ENCODE data around the gene DUSP22. TPM values are rescaled to one million over a fixed set of nuclear protein-coding genes. Genes with fewer than 3 reads are reported as not detected.

Gene DUSP22
- total RNA-seq, 1 experiment from 2014 or later, result 34.8 TPM

DNA sequence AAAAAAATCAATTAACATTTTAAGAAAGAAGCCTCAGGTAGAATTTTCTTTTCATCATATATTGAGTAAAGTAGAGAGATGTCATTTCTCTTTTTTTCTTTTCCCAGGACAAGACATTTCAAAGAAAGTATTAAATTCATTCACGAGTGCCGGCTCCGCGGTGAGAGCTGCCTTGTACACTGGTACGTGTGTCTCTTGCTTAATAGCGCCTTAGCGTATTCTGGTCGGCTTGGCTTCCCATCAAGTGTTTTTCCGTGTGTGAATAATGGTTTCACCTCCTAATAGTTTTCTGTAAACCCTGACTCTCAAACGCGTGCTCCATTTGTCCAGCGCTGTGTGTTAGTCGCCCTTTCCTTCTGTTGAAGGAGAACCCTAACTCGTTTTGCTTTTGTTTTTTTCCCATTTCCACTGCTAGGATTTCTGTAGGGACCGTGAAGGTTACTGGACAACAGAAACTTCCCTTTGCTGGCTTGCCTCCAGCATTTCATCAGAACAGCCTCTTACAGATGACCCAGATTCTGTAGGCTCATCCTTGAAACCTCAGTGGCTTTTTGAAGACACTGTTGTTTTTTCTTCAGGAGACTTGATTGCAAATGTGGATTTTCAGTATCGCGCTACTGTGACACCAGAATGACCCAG lies 53.6 kb downstream of the DUSP22 start:
- no peak overlapping the region for H3K4me3 ChIP-seq (ENCODE audit: low read depth in 2 of 2, low read length in 2 of 2)
- ATAC-seq (no peak), DNase-seq (ENCODE audit: low read depth, low spot score) (no peak)
- H3K9me3 ChIP-seq (ENCODE audit: control insufficient read depth, insufficient read depth, low read depth, low read length), result no peaks in the 10 kb centered on the region
- TF ChIP-seq POLR2AphosphoS5 (IDR thresholded peaks at IDR 0.05; ENCODE audit: low read depth, low read length), result no peak
- TF ChIP-seq SIN3A (IDR thresholded peaks at IDR 0.05; ENCODE audit: borderline replicate concordance, insufficient read depth, low read depth, low read length), result no peak
- no peak for TF ChIP-seq CTCF (IDR thresholded peaks at IDR 0.05)
- TF ChIP-seq, protein P1, sequence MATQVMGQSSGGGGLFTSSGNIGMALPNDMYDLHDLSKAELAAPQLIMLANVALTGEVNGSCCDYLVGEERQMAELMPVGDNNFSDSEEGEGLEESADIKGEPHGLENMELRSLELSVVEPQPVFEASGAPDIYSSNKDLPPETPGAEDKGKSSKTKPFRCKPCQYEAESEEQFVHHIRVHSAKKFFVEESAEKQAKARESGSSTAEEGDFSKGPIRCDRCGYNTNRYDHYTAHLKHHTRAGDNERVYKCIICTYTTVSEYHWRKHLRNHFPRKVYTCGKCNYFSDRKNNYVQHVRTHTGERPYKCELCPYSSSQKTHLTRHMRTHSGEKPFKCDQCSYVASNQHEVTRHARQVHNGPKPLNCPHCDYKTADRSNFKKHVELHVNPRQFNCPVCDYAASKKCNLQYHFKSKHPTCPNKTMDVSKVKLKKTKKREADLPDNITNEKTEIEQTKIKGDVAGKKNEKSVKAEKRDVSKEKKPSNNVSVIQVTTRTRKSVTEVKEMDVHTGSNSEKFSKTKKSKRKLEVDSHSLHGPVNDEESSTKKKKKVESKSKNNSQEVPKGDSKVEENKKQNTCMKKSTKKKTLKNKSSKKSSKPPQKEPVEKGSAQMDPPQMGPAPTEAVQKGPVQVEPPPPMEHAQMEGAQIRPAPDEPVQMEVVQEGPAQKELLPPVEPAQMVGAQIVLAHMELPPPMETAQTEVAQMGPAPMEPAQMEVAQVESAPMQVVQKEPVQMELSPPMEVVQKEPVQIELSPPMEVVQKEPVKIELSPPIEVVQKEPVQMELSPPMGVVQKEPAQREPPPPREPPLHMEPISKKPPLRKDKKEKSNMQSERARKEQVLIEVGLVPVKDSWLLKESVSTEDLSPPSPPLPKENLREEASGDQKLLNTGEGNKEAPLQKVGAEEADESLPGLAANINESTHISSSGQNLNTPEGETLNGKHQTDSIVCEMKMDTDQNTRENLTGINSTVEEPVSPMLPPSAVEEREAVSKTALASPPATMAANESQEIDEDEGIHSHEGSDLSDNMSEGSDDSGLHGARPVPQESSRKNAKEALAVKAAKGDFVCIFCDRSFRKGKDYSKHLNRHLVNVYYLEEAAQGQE (IDR thresholded peaks at IDR 0.05; ENCODE audit: insufficient read depth in 1 of 2, low read depth in 2 of 2, low read length in 1 of 2), result no peak
- no peak for TF ChIP-seq TCF7L2 (IDR thresholded peaks at IDR 0.05; ENCODE audit: low read depth, low read length)
- ChIA-PET CTCF (no interaction called here), POLR2A (no interaction called here)
- BruUV-seq (replicated peaks), result no TSS peak
- in situ Hi-C loops (cut with HindIII; ENCODE audit: low pct_unique_long_range_greater_than_20kb, low sequenced_read_pairs) (no loop called here), intact Hi-C loops (cut with micrococcal nuclease; ENCODE audit: unreplicated experiment) (no loop called here)
- no peak overlapping the region for H3K27ac ChIP-seq (ENCODE audit: low read length)
- peaks cover 4% of the 10 kb centered on the region; the same call in 1 of the 2 replicates for H3K36me3 ChIP-seq (ENCODE audit: control insufficient read depth, insufficient read depth, low read length)
- H3K27me3 ChIP-seq (ENCODE audit: control insufficient read depth, insufficient read depth, low read length), result no peaks in the 10 kb centered on the region
- H3K4me1 ChIP-seq (ENCODE audit: control insufficient read depth, insufficient read depth, low read length), result no peaks in the 10 kb centered on the region

DNA sequence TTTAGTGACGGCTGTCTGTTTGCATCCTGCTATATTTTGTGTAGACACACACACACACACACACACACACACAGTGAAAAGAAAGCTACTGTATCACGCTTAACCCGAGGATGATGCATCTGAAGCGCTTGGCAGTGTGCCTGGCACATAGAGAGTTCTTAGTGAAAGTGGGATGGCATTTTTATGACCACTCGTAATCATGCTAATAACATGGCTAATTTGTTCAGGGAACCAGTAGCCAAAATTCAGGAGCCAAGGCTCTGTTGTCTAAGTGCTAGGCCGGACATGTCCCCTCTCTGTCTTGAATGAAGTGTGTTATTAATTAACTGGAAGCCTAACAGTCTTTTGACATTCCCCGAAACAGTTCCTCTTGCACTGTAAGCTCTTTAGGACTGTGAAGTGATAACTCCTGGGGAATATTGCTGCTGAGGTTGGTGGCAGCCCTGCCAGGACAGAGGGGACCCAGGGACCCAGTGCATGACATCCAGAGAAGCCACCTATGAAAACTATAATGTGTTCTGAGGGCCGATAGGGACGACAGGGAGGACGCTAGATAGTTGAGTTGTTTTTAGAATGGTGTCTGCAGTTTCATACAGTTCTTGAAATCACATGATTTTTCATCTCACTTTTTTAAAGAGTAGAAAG lies 54.2 kb downstream of the DUSP22 start:
- Histone ChIP-seq H3K36me3 (ENCODE audit: control insufficient read depth, insufficient read depth, low read length) (peaks cover 4% of the 10 kb centered on the region; the same call in 1 of the 2 replicates), H3K9me3 (ENCODE audit: control insufficient read depth, insufficient read depth, low read depth, low read length) (no peaks in the 10 kb centered on the region), H3K27me3 (ENCODE audit: control insufficient read depth, insufficient read depth, low read length) (no peaks in the 10 kb centered on the region), H3K27ac (ENCODE audit: low read length) (no peak overlapping the region), H3K4me1 (ENCODE audit: control insufficient read depth, insufficient read depth, low read length) (no peaks in the 10 kb centered on the region), H3K4me3 (ENCODE audit: low read depth in 2 of 2, low read length in 2 of 2) (no peak overlapping the region)
- BruUV-seq (replicated peaks), result no TSS peak
- TF ChIP-seq POLR2AphosphoS5 (IDR thresholded peaks at IDR 0.05; ENCODE audit: low read depth, low read length), result no peak
- no peak for TF ChIP-seq CTCF (IDR thresholded peaks at IDR 0.05)
- TF ChIP-seq, protein P1 (IDR thresholded peaks at IDR 0.05; ENCODE audit: insufficient read depth in 1 of 2, low read depth in 2 of 2, low read length in 1 of 2), result no peak
- no peak for TF ChIP-seq SIN3A (IDR thresholded peaks at IDR 0.05; ENCODE audit: borderline replicate concordance, insufficient read depth, low read depth, low read length)
- TF ChIP-seq TCF7L2 (IDR thresholded peaks at IDR 0.05; ENCODE audit: low read depth, low read length), result no peak
- CTCF ChIA-PET, result no interaction called here
- intact Hi-C loops (cut with micrococcal nuclease; ENCODE audit: unreplicated experiment), result no loop called here
- POLR2A ChIA-PET, result no interaction called here
- in situ Hi-C loops (cut with HindIII; ENCODE audit: low pct_unique_long_range_greater_than_20kb, low sequenced_read_pairs), result no loop called here
- DNase-seq (ENCODE audit: low read depth, low spot score) (no peak), ATAC-seq (no peak)
